Mesendoderm (in vitro differentiated cells): ENCODE measurements around the gene JPH2.

ENCODE experiments used
- DNase-seq: peaks from one replicate; pipeline ENCODE4 v3.0.0; 2013
- H2AK5ac ChIP-seq: 2 replicates; pipeline ENCODE4 v1.6.1; 2013; ENCODE audit warnings: low read length, inconsistent platforms
- H2BK120ac ChIP-seq: 2 replicates; pipeline ENCODE4 v1.6.1; 2013; ENCODE audit warnings: low read depth, mild to moderate bottlenecking, low read length, moderate library complexity, mixed read lengths
- H2BK15ac ChIP-seq: replicated peaks from 2 replicates; pipeline ENCODE4 v1.6.1; 2013; ENCODE audit warnings: low read depth, mild to moderate bottlenecking, moderate library complexity
- H2BK5ac ChIP-seq: 2 replicates; pipeline ENCODE4 v1.6.1; 2013; ENCODE audit warnings: low read length, inconsistent platforms
- H3K18ac ChIP-seq: 2 replicates; pipeline ENCODE4 v1.6.1; 2013; ENCODE audit warnings: mild to moderate bottlenecking, low read length, mixed read lengths
- H3K23ac ChIP-seq: one replicate; pipeline ENCODE4 v1.6.1; 2013; ENCODE audit warnings: low read length
- H3K27ac ChIP-seq: 2 replicates; pipeline ENCODE4 v1.5.1; 2013; ENCODE audit warnings: low read depth, mild to moderate bottlenecking, inconsistent platforms, low read length, moderate library complexity
- H3K27me3 ChIP-seq: 2 replicates; pipeline ENCODE4 v1.6.1; 2013; ENCODE audit warnings: low read length, control low read depth, mild to moderate bottlenecking, inconsistent platforms; ENCODE audit not compliant: insufficient read depth, poor library complexity
- H3K36me3 ChIP-seq: 2 replicates; pipeline ENCODE4 v1.6.1; 2013; ENCODE audit warnings: low read length, inconsistent platforms; ENCODE audit not compliant: control insufficient read depth, insufficient read depth
- H3K4ac ChIP-seq: one replicate; pipeline ENCODE4 v1.6.1; 2013; ENCODE audit warnings: low read depth, mild to moderate bottlenecking, low read length, moderate library complexity
- H3K4me1 ChIP-seq: 2 replicates; pipeline ENCODE4 v1.6.1; 2013; ENCODE audit warnings: low read depth, low read length, inconsistent platforms; ENCODE audit not compliant: control insufficient read depth
- H3K4me2 ChIP-seq: 2 replicates; pipeline ENCODE4 v1.6.1; 2013; ENCODE audit warnings: low read length
- H3K4me3 ChIP-seq: 2 replicates; pipeline ENCODE4 v1.5.1; 2013; ENCODE audit warnings: mild to moderate bottlenecking, low read length
- H3K56ac ChIP-seq: one replicate; pipeline ENCODE4 v1.6.1; 2013; ENCODE audit warnings: low read length
- H3K79me1 ChIP-seq: 2 replicates; pipeline ENCODE4 v1.6.1; 2013; ENCODE audit warnings: low read length, inconsistent platforms
- H3K79me2 ChIP-seq: 2 replicates; pipeline ENCODE4 v1.6.1; 2013; ENCODE audit warnings: mild to moderate bottlenecking, low read length; ENCODE audit not compliant: control insufficient read depth, insufficient read depth
- H3K9ac ChIP-seq: 2 replicates; pipeline ENCODE4 v1.6.1; 2013; ENCODE audit warnings: low read length, inconsistent platforms
- H4K5ac ChIP-seq: one replicate; pipeline ENCODE4 v1.6.1; 2013; ENCODE audit warnings: low read length
- H4K8ac ChIP-seq: one replicate; pipeline ENCODE4 v1.6.1; 2013; ENCODE audit warnings: low read depth, mild to moderate bottlenecking, control low read depth, low read length, moderate library complexity
- WGBS: extraction: QIAGEN DNeasy Blood & Tissue Kit; methylation state at CpG from one replicate; pipeline ENCODE4 v1.1.7; 2013; ENCODE audit warnings: low lambda C conversion rate, missing lambda C conversion rate; ENCODE audit not compliant: insufficient coverage; ENCODE audit errors: extremely low coverage; 5-methylcytosine and 5-hydroxymethylcytosine counted together

JPH2 gene

DNA sequence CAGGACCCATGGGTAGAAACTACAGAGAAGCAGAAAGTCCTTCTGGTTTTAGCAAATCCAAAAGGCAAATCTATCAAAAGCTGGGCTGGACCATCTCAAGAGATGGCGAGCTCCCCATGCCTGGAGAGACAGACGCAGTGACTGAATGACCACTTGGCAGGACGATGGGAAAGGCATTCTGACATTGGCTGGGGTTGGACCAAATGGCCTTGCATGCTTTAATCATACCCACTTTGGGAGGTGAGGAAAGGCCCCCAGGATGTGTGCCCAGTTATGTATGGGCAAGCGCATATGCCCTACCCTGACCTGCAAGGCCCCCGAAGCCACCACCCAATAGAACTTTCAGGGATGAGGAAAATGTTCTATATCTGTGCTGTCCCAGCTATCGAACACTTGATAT is 45.1 kb downstream of the JPH2 start:
- H3K23ac ChIP-seq, result no peak overlapping the region
- no peak for DNase-seq
- no peaks in the 10 kb centered on the region for H3K4me1 ChIP-seq
- no peaks in the 10 kb centered on the region for H3K27me3 ChIP-seq
- H3K9ac ChIP-seq, result no peak overlapping the region
- no peaks in the 10 kb centered on the region for H3K79me1 ChIP-seq
- H2AK5ac ChIP-seq, result no peak overlapping the region
- H2BK15ac ChIP-seq, result no peak overlapping the region
- no CpG with 5 or more reads among the region's 6 CpGs for WGBS
- H3K27ac ChIP-seq, result no peak overlapping the region
- H3K4ac ChIP-seq, result no peak overlapping the region
- no peak overlapping the region for H4K5ac ChIP-seq
- H2BK5ac ChIP-seq, result no peak overlapping the region
- H3K36me3 ChIP-seq, result no peaks in the 10 kb centered on the region
- H3K79me2 ChIP-seq, result no peaks in the 10 kb centered on the region
- H3K4me2 ChIP-seq, result no peak overlapping the region
- no peak overlapping the region for H2BK120ac ChIP-seq
- no peak overlapping the region for H3K18ac ChIP-seq
- no peak overlapping the region for H4K8ac ChIP-seq
- no peak overlapping the region for H3K56ac ChIP-seq
- no peak overlapping the region for H3K4me3 ChIP-seq

- Histone ChIP-seq H3K4me2 (no peak overlapping the region), H4K5ac (no peak overlapping the region), H3K79me2 (no peaks in the 10 kb centered on the region), H2BK120ac (no peak overlapping the region), H4K8ac (no peak overlapping the region), H2BK5ac (no peak overlapping the region), H3K27ac (no peak overlapping the region), H3K9ac (no peak overlapping the region), H3K36me3 (no peaks in the 10 kb centered on the region), H3K4me3 (no peak overlapping the region), H2AK5ac (no peak overlapping the region), H2BK15ac (no peak overlapping the region), H3K4me1 (no peaks in the 10 kb centered on the region), H3K56ac (peak overlapping the region; percentile 66), H3K18ac (no peak overlapping the region), H3K23ac (no peak overlapping the region), H3K4ac (no peak overlapping the region), H3K79me1 (no peaks in the 10 kb centered on the region), H3K27me3 (no peaks in the 10 kb centered on the region)
- no CpG with 5 or more reads among the region's 10 CpGs for WGBS
- DNase-seq, result no peak
Measured at GRCh38 chr20:44138867-44139266, 48.1 kb downstream of the JPH2 start.

DNA sequence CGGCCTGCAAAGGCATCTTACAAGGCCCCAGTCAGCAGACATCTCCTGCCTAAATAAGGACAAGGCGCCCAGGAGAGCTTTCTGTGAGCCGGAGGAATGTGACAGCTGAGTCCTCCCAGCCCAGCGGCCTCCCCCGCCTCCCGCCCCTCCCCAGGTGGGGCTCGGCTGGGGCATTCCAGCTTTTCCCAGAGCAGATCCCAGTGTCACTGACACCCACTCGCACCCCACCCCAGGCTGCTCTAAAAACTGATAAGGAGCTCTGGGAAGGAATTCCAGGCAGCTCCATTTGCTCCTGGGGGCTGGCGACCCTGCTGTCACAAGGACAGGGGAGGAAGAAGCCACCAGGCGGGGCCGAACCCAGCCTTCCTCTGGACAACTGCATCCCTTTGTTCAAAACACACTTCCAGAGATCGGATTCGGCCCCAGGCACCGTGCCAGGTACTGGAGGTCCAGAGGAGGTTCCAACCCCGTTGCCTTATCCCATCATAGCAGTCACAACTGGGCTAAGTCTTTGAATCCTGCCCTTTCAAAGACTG is 49.7 kb downstream of the JPH2 start:
- Histone ChIP-seq H3K18ac (peak overlapping the region; percentile 61), H2BK15ac (no peak overlapping the region), H3K79me2 (no peaks in the 10 kb centered on the region), H4K8ac (no peak overlapping the region), H2BK5ac (peak overlapping the region; percentile 3), H3K27me3 (no peaks in the 10 kb centered on the region), H3K4me1 (no peaks in the 10 kb centered on the region), H3K79me1 (no peaks in the 10 kb centered on the region), H3K4ac (peak overlapping the region; percentile 94), H3K36me3 (no peaks in the 10 kb centered on the region), H2AK5ac (no peak overlapping the region), H3K27ac (peak overlapping the region; percentile 30), H3K9ac (no peak overlapping the region), H3K4me3 (no peak overlapping the region), H3K23ac (no peak overlapping the region), H2BK120ac (no peak overlapping the region), H3K4me2 (no peak overlapping the region), H3K56ac (peak overlapping the region; percentile 66), H4K5ac (no peak overlapping the region)
- WGBS, result no CpG with 5 or more reads among the region's 15 CpGs
- peak; percentile 98 for DNase-seq

DNA sequence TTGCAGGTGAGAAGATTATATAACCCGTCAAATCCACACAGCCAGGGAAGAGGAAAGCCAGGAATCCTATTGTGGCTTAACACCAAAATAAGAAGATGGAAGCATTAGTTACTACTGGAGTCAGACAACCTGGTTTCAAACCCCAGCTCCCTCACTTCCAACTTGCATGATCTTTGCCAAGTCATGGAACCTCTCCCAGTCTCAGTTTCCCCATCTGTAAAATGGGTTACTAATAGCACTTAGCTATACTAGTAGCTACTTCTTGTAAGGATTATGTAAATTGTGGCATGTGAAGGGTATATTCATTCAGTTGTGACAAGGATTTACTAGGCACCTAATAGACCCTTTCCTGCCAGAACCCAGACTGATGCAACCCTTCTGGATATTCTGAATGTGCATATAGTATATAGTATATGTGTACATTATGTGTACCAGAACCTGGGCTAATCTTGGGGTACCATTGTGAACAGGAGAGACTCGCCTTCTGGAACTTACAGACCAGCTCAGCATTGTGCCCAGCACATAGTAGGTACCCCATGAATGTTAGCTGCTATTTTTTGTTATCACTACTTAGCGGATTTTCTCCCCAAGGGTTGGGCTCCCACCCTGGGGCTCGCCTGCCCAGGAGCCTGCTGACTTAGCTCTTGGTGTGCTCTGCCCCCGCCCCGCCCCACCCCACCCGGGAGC is 50.3 kb downstream of the JPH2 start:
- H2BK15ac ChIP-seq, result no peak overlapping the region
- no peak overlapping the region for H3K9ac ChIP-seq
- no CpG with 5 or more reads among the region's 7 CpGs for WGBS
- H3K27ac ChIP-seq, result no peak overlapping the region
- H3K18ac ChIP-seq, result peak overlapping the region; percentile 61
- peak overlapping the region; percentile 3 for H3K56ac ChIP-seq
- H2AK5ac ChIP-seq, result no peak overlapping the region
- H3K4me3 ChIP-seq, result no peak overlapping the region
- no peak overlapping the region for H3K4me2 ChIP-seq
- H3K4ac ChIP-seq, result no peak overlapping the region
- H4K5ac ChIP-seq, result no peak overlapping the region
- H3K79me1 ChIP-seq, result no peaks in the 10 kb centered on the region
- no peaks in the 10 kb centered on the region for H3K79me2 ChIP-seq
- no peak overlapping the region for H4K8ac ChIP-seq
- H2BK120ac ChIP-seq, result no peak overlapping the region
- H3K4me1 ChIP-seq, result no peaks in the 10 kb centered on the region
- no peak overlapping the region for H2BK5ac ChIP-seq
- H3K23ac ChIP-seq, result no peak overlapping the region
- H3K36me3 ChIP-seq, result no peaks in the 10 kb centered on the region
- no peaks in the 10 kb centered on the region for H3K27me3 ChIP-seq
- no peak for DNase-seq

- WGBS, result no CpG with 5 or more reads among the region's 8 CpGs
- no peak overlapping the region for H4K8ac ChIP-seq
- H3K79me1 ChIP-seq, result no peaks in the 10 kb centered on the region
- H2BK120ac ChIP-seq, result no peak overlapping the region
- H3K79me2 ChIP-seq, result no peaks in the 10 kb centered on the region
- H2BK15ac ChIP-seq, result no peak overlapping the region
- peak overlapping the region; percentile 47 for H3K56ac ChIP-seq
- no peak overlapping the region for H3K4me3 ChIP-seq
- H2BK5ac ChIP-seq, result no peak overlapping the region
- no peak overlapping the region for H4K5ac ChIP-seq
- no peak for DNase-seq
- no peaks in the 10 kb centered on the region for H3K4me1 ChIP-seq
- no peaks in the 10 kb centered on the region for H3K36me3 ChIP-seq
- no peak overlapping the region for H3K4me2 ChIP-seq
- H3K27me3 ChIP-seq, result no peaks in the 10 kb centered on the region
- H3K9ac ChIP-seq, result no peak overlapping the region
- no peak overlapping the region for H3K18ac ChIP-seq
- peak overlapping the region; percentile 70 for H3K4ac ChIP-seq
- H3K27ac ChIP-seq, result no peak overlapping the region
- H3K23ac ChIP-seq, result no peak overlapping the region
- peak overlapping the region; percentile 14 for H2AK5ac ChIP-seq
Measured at GRCh38 chr20:44135417-44136204, 51.4 kb downstream of the JPH2 start.
